Lower leg skin (tissue), 4 donors: ENCODE data around the gene C1QTNF9B. TPM values are rescaled to one million over a fixed set of nuclear protein-coding genes. Genes with fewer than 3 reads are reported as not detected.

Source experiments
- DNase-seq, 2 donors: peaks; one replicate each; pipeline ENCODE4 v3.0.0-alpha.2; 2019; ENCODE audit warnings: low spot score in 2 of 2
- H3K4me3 ChIP-seq: fragments of 200-600 bp; sonication (generic); 2 replicates; pipeline ENCODE4 v1.5.1; 2017; ENCODE audit warnings: mild to moderate bottlenecking, low read depth; ENCODE audit not compliant: poor library complexity, severe bottlenecking
- CTCF ChIP-seq, 3 donors: fragments of 450-650 bp; IDR thresholded peaks; one replicate each; pipeline ENCODE4 v1.5.1; 2016; ENCODE audit warnings: antibody characterized with exemption in 3 of 3, mild to moderate bottlenecking in 3 of 3, moderate library complexity in 2 of 3
- POLR2A ChIP-seq, 2 donors: fragments of 450-650 bp; IDR thresholded peaks; one replicate each; pipeline ENCODE4 v1.6.1; 2016 to 2017; ENCODE audit warnings: antibody characterized with exemption in 2 of 2, mild to moderate bottlenecking in 1 of 2, moderate library complexity in 1 of 2
- WGBS, 2 donors: methylation state at CpG; one replicate each; pipeline ENCODE4 v1.1.5; 2018; 5-methylcytosine and 5-hydroxymethylcytosine counted together
- intact Hi-C: fragments of 100-400 bp; cut with DNase I; formaldehyde crosslinking; loops from one replicate; pipeline ENCODE4 v1.15.0; 2023; ENCODE audit warnings: low total_unique reads
- total RNA-seq, 4 donors: library from RNA; depleted of rRNA; stranded (reverse); fragments of >200 nt; gene quantifications; one replicate each; pipeline ENCODE4 v1.1.0, GENCODE V29; 2016

Gene C1QTNF9B
- total RNA-seq, 4 donors from 2014 or later: not detected

GRCh38 chr13:23915308-23915707 is 18.0 kb upstream of the C1QTNF9B start:
- no peak for DNase-seq
- TF ChIP-seq POLR2A (IDR thresholded peaks at IDR 0.05): no peak
- no peak for TF ChIP-seq CTCF (IDR thresholded peaks at IDR 0.05)
- WGBS, 2 donors: 62 to 72% methylated on average over 3 of the region's 3 CpGs
- H3K4me3 ChIP-seq: no peak overlapping the region
- intact Hi-C loops: no loop called here

- intact Hi-C loops: no loop called here
- WGBS, 2 donors: 41 to 53% methylated on average over 1 of the region's 1 CpG
- no peak for TF ChIP-seq CTCF (IDR thresholded peaks at IDR 0.05)
- TF ChIP-seq POLR2A (IDR thresholded peaks at IDR 0.05): no peak
- no peak for DNase-seq
- no peak overlapping the region for H3K4me3 ChIP-seq
These were observed 15.2 kb upstream of the C1QTNF9B start for GRCh38 chr13:23912469-23912868.

- no peak overlapping the region for H3K4me3 ChIP-seq
- intact Hi-C loops: no loop called here
- DNase-seq: no peak
- TF ChIP-seq POLR2A (IDR thresholded peaks at IDR 0.05) (no peak), CTCF (IDR thresholded peaks at IDR 0.05) (no peak)
These were observed 12.3 kb upstream of the C1QTNF9B start for GRCh38 chr13:23909606-23910005.

GRCh38 chr13:23905766-23906165 is 8.5 kb upstream of the C1QTNF9B start:
- WGBS, 2 donors: 95% methylated on average over 2 of the region's 2 CpGs
- H3K4me3 ChIP-seq: no peak overlapping the region

GRCh38 chr13:23903906-23904280 is 6.6 kb upstream of the C1QTNF9B start:
- 82 to 86% methylated on average over 7 to 8 of the region's 16 CpGs for WGBS, 2 donors
- intact Hi-C loops: no loop called here
- DNase-seq: no peak
- H3K4me3 ChIP-seq: no peak overlapping the region
- no peak for TF ChIP-seq POLR2A (IDR thresholded peaks at IDR 0.05)
- TF ChIP-seq CTCF (IDR thresholded peaks at IDR 0.05): no peak

More at GRCh38 chr13:23905766-23906165, 8.5 kb upstream of the C1QTNF9B start:
- no peak for DNase-seq
- intact Hi-C loops: no loop called here
- no peak for TF ChIP-seq CTCF (IDR thresholded peaks at IDR 0.05)
- TF ChIP-seq POLR2A (IDR thresholded peaks at IDR 0.05): no peak
